HG02885 (cell line): ENCODE results near the gene KMO.

Experiments used
- ATAC-seq: cut with Tn5 transposase; IDR thresholded peaks from one replicate; pipeline ENCODE4 v1.9.1; 2021; ENCODE audit warnings: mild to moderate bottlenecking; ENCODE audit not compliant: unreplicated experiment, poor library complexity

KMO gene

DNA sequence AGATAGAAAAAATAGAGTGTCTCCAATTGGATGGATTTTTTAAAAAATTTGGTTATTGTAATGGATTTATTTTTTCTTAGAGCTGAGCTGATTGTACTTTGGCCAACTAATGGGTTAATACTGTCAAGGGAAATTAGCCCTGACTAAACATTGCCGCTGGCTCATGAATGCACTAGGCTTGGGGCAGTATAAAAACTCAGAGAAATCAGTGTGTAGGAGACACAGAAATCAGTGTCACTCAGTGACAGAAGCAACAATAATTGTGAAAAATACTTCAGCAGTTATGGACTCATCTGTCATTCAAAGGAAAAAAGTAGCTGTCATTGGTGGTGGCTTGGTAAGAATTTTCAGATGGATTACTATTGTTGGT lies at the start of gene KMO:
Gene KMO, plus strand, starts transcription at position 217 of the 370 bp plus-strand sequence. Its CDS starts 67 bp downstream, at position 284.
- peak; percentile 34 for ATAC-seq

DNA sequence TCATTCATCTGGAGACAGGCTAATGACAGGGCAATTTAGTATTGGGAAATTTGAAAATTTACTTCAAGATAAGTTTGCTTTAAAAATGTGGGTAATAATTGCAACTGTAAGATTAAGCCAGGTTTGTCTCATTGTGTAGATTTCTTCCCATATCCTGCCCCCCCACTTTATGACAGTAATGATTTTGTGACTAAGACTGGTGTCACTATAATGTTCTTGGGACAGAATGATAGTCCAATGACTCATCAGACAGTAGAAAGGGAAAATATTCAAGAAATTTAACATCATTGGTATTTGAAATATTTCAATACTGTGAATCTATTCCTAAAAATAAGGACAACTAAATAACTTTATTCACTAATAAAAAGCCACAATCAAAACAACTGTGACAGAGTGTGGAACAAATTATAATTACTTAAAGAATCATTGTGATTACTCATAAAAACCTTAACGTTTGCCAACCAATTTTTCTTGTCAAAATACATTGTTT lies 49.4 kb upstream of the KMO start:
- ATAC-seq, result no peak

DNA sequence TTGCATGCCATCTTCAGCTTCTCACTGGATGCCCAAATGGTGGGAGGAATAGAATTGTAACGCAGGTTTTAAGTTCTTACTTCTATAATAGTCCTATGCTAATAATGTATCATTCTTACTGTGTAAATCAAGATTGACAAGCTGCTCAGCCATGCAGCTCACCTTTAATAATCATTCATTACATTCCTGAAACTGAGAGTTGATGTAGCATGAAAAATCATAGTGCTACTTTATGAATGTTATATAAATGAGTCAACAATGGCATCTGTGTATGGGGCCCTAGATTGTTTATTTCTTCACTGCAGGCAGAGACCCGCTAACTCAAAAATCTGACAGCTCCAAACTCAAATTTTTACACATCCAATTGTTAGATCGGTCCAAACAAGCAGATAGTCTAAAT lies 47.0 kb upstream of the KMO start:
- peak; percentile 77 for ATAC-seq

DNA sequence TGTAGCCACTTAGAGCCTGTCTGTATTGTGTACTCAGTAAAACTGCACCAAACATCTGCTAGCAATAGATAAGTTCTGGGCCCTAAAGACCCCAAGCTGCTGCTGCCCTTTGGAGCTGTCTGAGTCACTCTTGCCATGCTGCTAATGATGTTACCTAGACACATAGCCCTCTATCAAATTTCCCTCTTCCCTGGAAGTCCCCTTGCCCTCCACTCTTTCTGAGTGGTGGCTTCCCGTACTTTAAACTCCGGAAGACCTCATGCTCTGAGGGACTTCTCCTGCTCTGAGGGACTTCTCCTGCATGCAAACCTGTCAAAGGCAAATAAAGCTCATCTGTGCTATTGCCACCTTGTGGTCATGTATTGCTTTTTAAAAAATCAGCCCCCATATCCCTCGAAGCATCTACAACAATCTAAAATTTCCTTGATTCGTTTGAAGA lies 46.6 kb upstream of the KMO start:
- ATAC-seq, result peak; percentile 71

DNA sequence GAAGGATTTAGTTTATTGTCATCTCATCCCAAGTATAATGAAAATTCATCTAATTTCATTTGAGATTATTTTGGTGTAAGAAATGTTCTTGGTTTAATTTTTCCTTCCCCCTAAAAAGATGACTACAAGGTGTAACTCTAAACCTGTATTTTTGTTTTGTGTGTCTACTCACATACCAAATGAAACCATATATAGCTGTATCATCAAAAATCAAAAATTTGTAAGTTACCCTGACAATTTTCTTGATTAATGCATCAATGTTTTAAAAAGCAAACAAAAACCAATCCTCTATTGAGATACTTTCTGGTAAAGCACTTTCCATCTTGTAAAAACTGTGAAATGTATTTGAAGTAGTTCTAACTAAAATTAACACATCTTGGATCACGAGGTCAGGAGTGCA lies 43.4 kb upstream of the KMO start:
- ATAC-seq, result no peak

DNA sequence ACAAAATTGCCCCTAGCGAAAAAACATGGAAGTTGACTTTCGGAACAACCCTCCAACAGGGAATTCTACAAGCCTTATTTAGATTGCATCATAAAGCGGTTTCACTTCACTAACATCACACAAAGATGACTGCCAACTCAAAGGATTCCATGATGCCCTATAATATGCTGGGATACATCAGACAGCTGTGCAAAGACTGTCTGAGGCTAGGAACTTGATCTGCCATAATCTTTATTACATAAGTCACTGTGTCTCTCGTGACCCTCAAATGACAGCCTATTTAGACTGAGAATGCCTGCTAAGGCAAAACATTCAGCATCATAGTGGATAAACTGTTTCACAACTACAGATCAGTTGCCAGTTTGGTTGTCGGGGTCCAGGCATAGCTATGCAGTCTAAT lies 36.4 kb upstream of the KMO start:
- ATAC-seq, result no peak

DNA sequence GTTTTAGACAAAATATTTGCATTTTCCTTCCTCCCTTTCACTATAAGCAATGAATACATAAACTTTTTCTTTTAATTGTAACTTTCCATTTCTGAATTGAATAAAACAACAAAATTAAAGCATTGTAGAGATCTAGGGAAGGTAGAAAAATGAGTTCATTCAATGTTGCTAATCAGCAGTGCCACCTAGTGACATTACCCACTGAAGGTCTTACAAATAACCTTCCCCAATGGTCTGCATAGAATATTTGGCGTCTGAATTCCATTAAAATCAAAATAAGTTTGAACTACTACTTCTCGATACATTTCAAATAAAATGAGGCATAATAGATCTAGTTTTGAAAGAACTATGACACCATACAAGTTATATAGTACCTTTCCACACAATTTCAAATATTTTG lies 32.3 kb upstream of the KMO start:
- ATAC-seq, result no peak

DNA sequence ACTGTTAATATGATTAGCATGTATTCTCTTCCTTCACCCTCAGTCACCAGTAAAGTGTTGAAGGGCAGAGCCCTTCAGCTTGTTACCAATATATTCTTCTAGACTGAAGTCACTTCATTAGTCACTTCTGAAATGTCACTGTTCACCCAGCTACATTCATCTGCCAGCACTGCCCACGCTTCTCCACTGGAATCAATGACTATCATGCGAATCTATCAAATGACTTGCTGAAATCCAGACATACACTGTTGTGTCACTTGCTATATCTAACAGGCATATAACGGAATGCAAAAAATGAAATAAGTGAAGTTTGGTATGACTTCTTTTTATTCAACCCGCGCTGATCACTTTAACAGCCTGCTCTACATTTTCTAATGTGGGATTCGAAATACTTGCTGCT lies 28.7 kb upstream of the KMO start:
- no peak for ATAC-seq

DNA sequence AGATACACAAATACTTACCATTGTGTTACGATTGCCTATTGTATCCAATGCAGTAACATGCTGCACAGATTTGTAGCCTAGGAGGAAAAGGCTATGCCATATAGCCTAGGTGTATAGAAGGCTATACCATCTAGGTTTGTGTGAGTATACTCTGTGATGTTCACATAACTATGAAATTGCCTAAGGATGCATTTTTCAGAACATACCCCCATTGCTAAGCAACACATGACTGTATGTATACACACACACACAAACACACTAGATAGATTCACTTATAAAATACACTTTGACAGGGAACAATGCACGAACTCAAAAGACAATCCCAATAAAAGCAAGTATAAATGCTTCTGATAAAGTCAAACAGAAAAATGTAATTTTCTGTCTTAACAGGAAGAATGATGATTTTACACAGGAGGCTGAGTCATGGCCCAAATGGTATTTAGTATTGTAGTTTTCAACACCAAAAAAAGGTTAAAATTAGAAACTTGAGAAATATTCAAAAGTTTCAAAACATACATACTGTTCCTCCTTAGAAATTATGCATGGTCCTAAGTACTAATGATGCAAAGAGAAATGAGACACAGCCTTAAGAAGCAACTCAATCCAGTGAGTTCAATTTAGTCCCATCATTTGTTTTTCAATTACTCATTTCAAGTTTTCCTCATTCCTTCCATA lies 24.9 kb upstream of the KMO start:
- ATAC-seq, result no peak

DNA sequence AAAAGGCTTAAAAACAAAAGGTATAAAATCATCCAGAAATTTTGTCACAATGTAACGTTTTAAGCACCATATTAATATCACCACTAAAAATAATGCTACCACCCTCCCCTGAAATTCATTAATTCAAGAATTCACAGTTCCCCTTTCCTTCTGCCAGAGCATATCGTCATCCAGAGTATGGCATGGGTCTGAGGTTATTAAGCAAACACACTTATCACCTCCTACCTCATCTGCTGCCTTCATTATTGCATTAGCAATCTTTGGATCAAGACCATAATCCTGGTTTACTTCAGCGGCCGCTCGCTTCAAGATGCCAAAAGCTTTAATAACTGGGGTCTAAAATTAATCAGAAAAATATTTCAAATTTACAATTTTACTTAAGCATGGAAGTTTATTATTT lies 18.8 kb upstream of the KMO start:
- ATAC-seq, result no peak

DNA sequence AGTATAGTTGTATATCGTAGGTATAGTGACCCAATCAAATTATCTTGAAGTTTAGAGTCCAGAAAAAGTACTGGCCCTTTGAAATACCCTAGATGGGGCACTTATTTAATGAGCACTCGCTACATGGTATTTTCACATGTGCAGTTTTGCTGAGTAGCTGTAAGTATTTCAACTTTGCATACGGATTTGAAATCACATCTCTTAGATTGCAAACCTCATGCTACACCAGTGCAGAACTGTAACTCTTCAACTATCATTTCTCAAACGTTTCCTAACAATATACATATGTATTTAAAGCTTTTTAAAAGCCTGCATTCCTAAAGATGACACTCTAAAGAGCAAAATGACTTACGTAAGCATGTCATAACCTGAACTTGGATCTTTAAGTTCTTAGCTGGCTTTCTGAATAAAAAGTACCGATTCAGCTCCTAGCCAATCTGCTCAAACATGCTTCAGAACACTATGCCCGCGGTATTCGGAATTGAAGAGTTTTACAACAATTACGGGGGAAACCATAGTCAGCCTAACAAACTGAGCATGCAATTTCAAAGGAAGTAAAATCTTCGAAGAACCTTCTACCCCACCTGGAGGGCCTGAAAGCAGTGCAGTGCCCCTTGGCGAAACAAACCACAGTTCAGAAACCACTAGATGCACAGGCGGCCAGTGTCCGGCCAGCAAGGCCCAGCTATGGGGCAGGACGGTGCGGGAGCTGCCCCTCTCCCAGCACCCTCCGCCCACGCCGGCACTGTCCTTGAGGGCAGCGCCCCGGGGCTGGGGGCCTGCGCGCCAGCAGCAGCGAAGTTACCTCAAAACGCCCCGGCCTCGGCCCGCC lies 13.5 kb upstream of the KMO start:
- peak; percentile 30 for ATAC-seq

DNA sequence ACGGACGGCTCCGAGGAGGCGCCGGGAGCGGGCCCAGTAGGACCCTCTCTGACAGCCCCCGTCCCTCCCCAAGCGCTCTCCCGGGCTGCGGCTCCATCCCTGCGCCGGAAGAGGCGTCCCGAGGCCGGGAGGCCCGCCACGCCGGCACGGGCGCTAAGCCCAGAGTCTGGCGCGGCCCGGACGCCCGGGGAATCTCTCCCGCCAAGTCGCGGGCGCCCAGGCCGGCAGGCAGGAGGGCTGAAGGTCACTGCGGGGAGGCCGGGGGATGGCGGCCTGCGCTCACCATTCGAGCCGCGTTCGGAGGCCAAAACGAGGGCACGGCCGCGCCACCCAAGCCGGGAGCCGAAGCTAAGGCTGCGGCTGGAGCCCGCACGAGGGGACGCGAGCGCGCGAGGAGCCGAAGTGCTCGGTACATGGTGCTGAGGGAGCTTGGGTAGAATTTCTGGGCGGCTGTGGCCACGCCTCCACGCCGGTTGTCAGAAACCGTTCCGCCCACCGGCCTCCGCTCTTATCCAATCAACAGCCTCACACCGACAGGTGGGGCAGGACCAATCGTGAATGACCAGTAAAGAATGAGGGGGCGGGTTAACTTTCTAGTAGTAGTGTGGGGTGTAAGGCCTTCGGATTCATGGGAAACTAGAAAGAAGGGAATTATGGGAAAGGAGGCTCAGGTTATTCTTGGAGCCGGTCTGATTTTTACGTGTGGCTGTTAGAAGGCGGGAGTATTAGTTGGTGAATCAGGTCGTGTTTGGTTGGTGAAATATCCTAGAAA lies 12.7 kb upstream of the KMO start, which contains the start of gene FH:
Gene FH, minus strand, starts transcription at position 448 of the 772 bp plus-strand sequence. Its CDS starts 33 bp downstream, at position 415.
- peak; percentile 95 for ATAC-seq

DNA sequence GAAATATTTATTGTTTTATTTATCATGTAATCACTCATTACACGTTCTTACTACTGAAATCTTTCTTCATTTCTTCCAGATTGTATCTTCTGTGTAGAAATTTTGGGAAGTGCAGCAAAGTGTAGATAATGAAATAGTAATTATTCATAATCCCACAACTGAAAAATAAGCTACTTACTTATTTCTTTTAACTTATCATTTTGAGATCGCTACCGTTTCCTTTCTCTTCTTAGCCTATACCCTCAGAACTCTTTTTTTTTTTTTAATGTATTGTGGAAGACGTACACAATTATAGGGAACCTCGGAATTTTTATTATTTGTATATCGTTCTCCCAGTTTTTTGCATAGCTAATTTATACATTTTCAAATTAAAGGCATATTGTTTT lies 12.1 kb upstream of the KMO start:
- no peak for ATAC-seq

DNA sequence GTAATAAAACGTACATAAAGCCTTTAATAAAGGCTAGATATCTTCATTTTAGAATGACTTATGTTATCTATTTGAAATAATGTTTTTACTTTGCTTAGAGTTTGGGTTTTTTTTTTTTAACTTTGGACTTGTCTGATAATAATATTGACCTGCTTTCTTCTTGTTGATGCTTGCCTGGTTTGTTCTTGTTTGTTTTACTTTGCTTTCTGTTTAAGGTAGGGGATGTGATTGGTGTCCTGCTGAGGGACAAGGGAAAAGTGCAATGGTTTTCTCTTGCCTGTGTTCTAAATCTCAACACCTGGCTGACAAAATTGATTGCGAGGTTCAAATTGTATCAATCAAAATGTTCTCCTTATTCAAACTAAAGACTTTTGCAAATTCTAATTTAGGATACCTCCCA lies 10.5 kb upstream of the KMO start:
- no peak for ATAC-seq

DNA sequence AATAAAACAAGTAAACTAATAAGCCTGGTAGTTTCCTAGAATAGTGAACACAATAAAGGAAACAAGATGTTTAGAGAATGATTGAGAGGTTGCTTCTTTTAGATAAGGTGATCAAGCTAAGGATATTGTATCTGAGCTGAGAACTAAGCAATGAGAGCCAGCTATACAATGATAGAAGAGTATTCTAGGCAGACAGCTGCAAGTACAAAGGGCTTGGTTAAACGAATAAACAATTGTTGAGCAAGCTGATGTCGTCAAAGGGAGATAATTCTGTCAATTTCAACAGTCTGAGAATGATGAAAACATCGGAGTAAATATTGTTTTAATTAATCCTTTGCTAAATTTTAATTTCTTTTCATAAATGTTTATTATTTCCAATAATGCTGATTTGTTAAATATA lies 7.2 kb upstream of the KMO start:
- ATAC-seq, result no peak

DNA sequence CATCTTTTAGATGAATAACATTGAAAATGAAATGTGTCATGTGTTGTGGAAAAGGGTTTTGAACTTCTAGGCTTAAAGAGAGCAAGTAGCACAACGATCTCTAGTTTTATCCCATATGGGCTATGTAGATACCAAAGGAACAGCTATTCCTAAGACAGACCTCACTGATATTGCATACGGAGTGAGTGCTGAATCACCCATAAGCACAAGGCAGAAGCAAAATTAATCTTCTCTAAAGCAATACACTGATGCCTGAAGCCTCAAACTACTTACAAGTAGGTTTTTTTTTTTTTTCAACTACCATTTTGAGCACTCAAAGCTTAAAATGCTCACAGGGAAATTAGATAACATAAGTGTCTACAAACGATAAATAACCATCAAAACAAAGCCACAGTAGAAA lies 5.0 kb upstream of the KMO start:
- no peak for ATAC-seq

DNA sequence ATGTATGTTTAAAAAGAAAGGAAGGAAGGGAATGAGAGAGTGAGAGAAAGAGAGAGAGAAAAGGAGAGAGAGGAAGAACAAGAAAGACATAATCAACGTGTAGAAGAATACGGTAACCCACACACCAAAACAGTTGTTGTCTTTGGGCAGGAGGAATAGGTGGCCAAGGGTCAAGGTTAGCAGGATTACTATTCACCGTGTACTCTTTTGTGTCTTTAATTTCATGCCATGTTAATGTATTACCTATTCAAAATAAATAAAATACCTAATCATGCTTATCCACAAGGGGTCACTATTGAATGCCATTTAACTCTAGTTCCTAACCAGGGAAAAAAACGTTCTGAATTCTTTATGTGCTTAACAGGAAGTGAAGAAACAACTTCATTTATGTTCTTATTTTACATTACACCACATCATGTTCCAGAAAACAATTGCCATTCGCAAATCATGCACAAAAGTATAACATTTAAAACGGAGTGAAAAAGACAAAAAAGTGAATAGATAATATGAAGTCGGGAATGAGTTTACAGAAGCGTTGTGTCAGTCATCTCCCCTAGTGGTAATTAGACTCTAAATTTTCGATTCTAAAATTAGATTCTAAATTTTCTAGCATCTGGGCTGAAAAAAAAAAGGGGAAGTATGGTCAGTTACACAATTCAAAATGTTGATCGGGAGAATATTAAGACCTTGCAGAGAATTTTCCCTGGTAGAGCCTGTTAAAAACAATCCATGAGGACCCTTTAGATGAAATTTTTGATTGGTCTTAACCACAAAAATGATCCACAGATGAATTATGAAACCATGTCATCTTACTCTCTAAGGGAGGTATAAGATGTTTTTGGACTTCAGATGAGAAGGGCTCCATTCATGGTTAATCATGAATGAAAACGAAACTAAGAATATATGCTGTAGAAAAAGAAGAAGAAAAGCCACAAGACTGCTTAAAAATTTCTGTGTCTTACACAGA lies 700 bp upstream of the KMO start:
- peak; percentile 73 for ATAC-seq

DNA sequence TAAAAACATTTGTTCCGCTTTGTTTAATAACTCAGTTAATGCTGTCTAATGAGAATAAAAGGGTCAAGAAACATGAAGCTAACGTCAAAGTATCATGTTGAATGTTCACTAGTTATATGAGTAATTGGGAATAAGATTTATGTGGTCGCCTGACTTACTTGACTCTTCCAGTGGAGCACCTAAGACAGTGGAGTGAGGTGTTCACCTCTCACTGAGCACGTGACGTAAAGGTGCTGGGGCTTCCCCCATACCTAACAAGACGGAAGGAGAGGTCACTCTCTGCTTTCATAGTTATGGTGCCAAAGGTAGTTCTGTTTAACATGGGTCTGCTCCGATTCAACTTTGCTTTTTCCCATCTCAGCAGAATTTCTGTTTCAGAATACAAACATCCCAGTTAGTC lies 686 bp downstream of the KMO start:
- peak; percentile 64 for ATAC-seq

DNA sequence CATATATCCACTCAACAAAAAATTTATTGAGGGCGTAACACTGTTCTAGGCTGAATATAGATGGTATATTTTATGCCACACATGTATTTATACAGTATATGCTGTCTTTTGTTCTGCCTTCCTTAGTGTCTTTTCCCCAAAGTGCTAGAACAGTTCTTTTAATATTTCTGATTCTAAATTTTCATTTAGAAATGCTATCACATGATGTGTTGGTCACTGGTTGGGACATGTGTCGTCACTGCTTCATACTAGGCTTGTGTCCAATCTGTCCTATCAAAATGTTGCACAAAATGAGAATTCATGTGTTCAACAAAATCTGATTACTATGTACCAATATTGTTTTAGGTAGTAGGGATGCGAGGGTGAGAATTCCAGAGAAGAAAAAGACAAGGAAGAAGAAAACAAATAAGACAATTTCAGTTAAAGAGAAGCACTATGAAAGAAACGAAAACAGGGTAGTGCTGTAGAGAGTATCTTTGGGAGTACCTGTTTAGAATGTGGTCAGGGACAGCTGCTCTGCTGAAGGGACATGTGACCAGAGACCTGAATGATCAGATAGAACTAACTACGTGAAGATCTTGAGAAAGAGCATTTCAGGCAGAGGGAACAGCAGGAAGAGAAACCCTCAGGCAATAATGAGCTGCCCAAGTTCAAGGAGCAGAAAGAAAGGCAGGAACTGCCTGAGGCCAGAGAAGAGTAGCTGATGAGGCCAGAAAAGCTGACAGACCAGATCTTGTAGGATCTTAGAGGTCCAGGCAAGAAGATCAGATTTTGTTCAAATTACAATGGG lies 1.3 kb downstream of the KMO start:
- peak; percentile 40 for ATAC-seq
